ENCODE results near the gene TRIOBP. TPM values are rescaled to one million over a fixed set of nuclear protein-coding genes. Genes with fewer than 3 reads are reported as not detected.
A peak's percentile ranks its signal among the peaks of the same experiment; 100 is the strongest.

TRIOBP gene
- total and polyA plus RNA-seq, 7 donors, result 19.1 to 42.7 (median 24.6) TPM

- WGBS, 3 donors, result 1 to 2% (median 2%) methylated on average over 34 of the region's 34 CpGs
- peak; percentile 76 to 84 (median 80) for ATAC-seq
- intact Hi-C loops (cut with DNase I), result no loop called here
Measured at GRCh38 chr22:37674951-37675929, 21.6 kb upstream of the TRIOBP start, which contains the start of gene LGALS1. Gene LGALS1, plus strand, starts transcription at chr22:37675636. Its CDS starts 67 bp downstream, at chr22:37675703.

GRCh38 chr22:37675930-37676735 is 20.7 kb upstream of the TRIOBP start:
- ATAC-seq, result peak; percentile 62 to 71 (median 70)
- WGBS, 3 donors, result 0 to 2% (median 1%) methylated on average over 16 to 17 of the region's 17 CpGs
- DNase-seq, result peak; percentile 77 to 88
- Histone ChIP-seq H3K9me3 (no peaks in the 10 kb centered on the region), H3K4me1 (peaks cover 28% of the 10 kb centered on the region), H3K27ac (peak overlapping the region; percentile 96), H3K4me3 (peak overlapping the region; percentile 79), H3K36me3 (ENCODE audit: insufficient read depth in 1 of 2, low read depth in 1 of 2) (peaks cover 0 to 32% of the 10 kb centered on the region in 2 donors), H3K27me3 (ENCODE audit: insufficient read depth in 3 of 3, low read length in 2 of 3) (no peaks in the 10 kb centered on the region)
- TF ChIP-seq CTCF (IDR thresholded peaks at IDR 0.05), result no peak
- intact Hi-C loops (cut with DNase I), result no loop called here

More at GRCh38 chr22:37674951-37675929, 21.6 kb upstream of the TRIOBP start, which contains the start of gene LGALS1:
- peak; percentile 98 for DNase-seq
- peak within 1 kb of the TSS; percentile 79 for H3K4me3 ChIP-seq
- peak within 1 kb of the TSS; percentile 96 for H3K27ac ChIP-seq
- no peaks in the 10 kb centered on the region for H3K27me3 ChIP-seq (ENCODE audit: insufficient read depth in 3 of 3, low read length in 2 of 3)
- peaks cover 27% of the 10 kb centered on the region for H3K4me1 ChIP-seq
- TF ChIP-seq CTCF (IDR thresholded peaks at IDR 0.05), result no peak
- H3K36me3 ChIP-seq (ENCODE audit: insufficient read depth in 1 of 2, low read depth in 1 of 2), result peaks cover 0 to 28% of the 10 kb centered on the region in 2 donors
- no peaks in the 10 kb centered on the region for H3K9me3 ChIP-seq

GRCh38 chr22:37676736-37677492 is 19.9 kb upstream of the TRIOBP start:
- H3K36me3 ChIP-seq (ENCODE audit: insufficient read depth in 1 of 2, low read depth in 1 of 2), result peaks cover 0 to 32% of the 10 kb centered on the region in 2 donors
- 0 to 2% (median 1%) methylated on average over 37 to 42 of the region's 42 CpGs for WGBS, 3 donors
- TF ChIP-seq CTCF (IDR thresholded peaks at IDR 0.05), result no peak
- intact Hi-C loops (cut with DNase I), result no loop called here
- H3K4me1 ChIP-seq, result peaks cover 31% of the 10 kb centered on the region
- ATAC-seq, result peak; percentile 63 to 68 (median 66)
- H3K27me3 ChIP-seq (ENCODE audit: insufficient read depth in 3 of 3, low read length in 2 of 3), result no peaks in the 10 kb centered on the region
- H3K27ac ChIP-seq, result peak overlapping the region; percentile 96
- H3K4me3 ChIP-seq, result peak overlapping the region; percentile 79
- H3K9me3 ChIP-seq, result no peaks in the 10 kb centered on the region
- peak; percentile 92 to 93 for DNase-seq

- intact Hi-C loops (cut with DNase I), result no loop called here
- no peak for TF ChIP-seq CTCF (IDR thresholded peaks at IDR 0.05)
- WGBS, 3 donors, result 54 to 65% (median 55%) methylated on average over 15 of the region's 15 CpGs
Measured at GRCh38 chr22:37677493-37677974, 19.3 kb upstream of the TRIOBP start.

More at GRCh38 chr22:37677493-37677974, 19.3 kb upstream of the TRIOBP start:
- ATAC-seq (no peak), DNase-seq (no peak)
- Histone ChIP-seq H3K27me3 (ENCODE audit: insufficient read depth in 3 of 3, low read length in 2 of 3) (no peaks in the 10 kb centered on the region), H3K4me3 (peak overlapping the region; percentile 79), H3K36me3 (ENCODE audit: insufficient read depth in 1 of 2, low read depth in 1 of 2) (peaks cover 0 to 32% of the 10 kb centered on the region in 2 donors), H3K27ac (peak overlapping the region; percentile 96), H3K9me3 (no peaks in the 10 kb centered on the region), H3K4me1 (peaks cover 31% of the 10 kb centered on the region)
